HG02759 (cell line): ENCODE results near the gene KLKB1.

Source experiments
- ATAC-seq: cut with Tn5 transposase; IDR thresholded peaks from one replicate; pipeline ENCODE4 v1.9.1; 2021; ENCODE audit warnings: mild to moderate bottlenecking, moderate library complexity; ENCODE audit not compliant: unreplicated experiment

KLKB1 gene

GRCh38 chr4:186304866-186305505, 77.7 kb downstream of the KLKB1 start:
- no peak for ATAC-seq

GRCh38 chr4:186307497-186307896, 80.2 kb downstream of the KLKB1 start:
- ATAC-seq = no peak

GRCh38 chr4:186307916-186308315, 80.6 kb downstream of the KLKB1 start:
- no peak for ATAC-seq
